ENCODE results near the gene NOD2.
A peak's percentile ranks its signal among the peaks of the same experiment; 100 is the strongest.

The NOD2 gene

DNA sequence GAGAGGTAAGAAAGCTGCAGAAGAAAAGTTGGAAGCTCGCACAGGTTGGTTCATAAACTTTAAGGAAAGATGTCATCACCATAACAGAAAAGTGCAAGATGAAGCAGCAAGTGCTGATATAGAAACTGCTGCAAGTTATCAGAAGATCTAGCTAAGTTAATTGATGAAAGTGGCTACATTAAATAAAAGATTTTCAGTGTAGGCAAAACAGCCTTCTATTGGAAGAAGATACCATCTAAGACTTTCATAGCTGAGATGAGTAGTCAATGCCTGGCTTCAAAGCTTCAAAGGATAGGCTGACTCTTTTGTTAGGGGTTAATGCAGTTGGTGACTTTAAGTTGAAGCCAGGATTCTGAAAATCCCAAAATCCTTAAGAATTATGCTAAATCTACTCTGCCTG, 72.5 kb downstream of the NOD2 start:
- DNase-seq (ENCODE audit: low read depth), result no peak
- H3K4me3 ChIP-seq (ENCODE audit: low read depth, low read length), result no peak overlapping the region
- TF ChIP-seq, protein P1, sequence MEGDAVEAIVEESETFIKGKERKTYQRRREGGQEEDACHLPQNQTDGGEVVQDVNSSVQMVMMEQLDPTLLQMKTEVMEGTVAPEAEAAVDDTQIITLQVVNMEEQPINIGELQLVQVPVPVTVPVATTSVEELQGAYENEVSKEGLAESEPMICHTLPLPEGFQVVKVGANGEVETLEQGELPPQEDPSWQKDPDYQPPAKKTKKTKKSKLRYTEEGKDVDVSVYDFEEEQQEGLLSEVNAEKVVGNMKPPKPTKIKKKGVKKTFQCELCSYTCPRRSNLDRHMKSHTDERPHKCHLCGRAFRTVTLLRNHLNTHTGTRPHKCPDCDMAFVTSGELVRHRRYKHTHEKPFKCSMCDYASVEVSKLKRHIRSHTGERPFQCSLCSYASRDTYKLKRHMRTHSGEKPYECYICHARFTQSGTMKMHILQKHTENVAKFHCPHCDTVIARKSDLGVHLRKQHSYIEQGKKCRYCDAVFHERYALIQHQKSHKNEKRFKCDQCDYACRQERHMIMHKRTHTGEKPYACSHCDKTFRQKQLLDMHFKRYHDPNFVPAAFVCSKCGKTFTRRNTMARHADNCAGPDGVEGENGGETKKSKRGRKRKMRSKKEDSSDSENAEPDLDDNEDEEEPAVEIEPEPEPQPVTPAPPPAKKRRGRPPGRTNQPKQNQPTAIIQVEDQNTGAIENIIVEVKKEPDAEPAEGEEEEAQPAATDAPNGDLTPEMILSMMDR (conservative IDR thresholded peaks at IDR 0.05; ENCODE audit: low read depth, low read length), result no peak

DNA sequence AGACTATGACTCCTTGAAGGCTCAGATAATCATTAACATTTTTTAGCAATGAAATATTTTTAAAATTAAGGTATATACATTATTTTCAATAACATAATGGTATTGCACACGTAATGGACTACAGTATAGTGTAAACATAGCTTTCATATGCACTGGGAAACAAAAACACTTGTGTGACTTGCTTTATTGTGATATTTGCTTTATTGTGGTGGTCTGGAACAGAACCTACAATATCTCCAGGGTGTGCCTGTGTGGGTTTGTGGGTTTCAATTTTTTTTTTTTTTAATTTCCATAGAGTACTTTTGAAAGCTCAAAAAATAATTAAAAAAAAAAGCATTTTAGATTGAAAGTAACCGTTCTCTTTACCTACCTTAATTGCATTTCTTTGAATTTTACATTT, 73.8 kb downstream of the NOD2 start:
- DNase-seq (ENCODE audit: low read depth), result no peak
- no peak overlapping the region for H3K4me3 ChIP-seq (ENCODE audit: low read depth, low read length)
- TF ChIP-seq, protein P1 (conservative IDR thresholded peaks at IDR 0.05; ENCODE audit: low read depth, low read length), result no peak

DNA sequence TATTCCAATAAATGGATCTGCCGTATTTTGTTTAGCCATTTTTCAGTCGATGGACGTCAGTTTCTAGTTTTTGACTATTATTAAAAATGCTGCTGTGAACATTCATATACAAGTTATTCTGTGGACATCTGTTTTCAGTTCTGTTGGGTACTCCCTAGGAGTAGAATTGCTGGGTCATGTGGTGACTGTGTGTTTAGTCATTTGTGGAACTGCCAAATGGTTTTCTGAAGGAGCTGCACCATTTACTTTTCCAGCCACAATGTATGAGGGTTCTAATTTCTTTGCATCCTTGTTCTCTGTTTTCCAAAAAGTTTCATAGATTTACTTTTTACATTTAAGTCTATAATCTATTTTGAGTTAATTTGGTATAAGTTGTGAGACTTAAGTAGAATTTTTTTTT, 78.0 kb downstream of the NOD2 start:
- no peak overlapping the region for H3K4me3 ChIP-seq (ENCODE audit: low read depth, low read length)
- TF ChIP-seq, protein P1 (conservative IDR thresholded peaks at IDR 0.05; ENCODE audit: low read depth, low read length), result no peak
- peak; percentile 24 for DNase-seq (ENCODE audit: low read depth)

DNA sequence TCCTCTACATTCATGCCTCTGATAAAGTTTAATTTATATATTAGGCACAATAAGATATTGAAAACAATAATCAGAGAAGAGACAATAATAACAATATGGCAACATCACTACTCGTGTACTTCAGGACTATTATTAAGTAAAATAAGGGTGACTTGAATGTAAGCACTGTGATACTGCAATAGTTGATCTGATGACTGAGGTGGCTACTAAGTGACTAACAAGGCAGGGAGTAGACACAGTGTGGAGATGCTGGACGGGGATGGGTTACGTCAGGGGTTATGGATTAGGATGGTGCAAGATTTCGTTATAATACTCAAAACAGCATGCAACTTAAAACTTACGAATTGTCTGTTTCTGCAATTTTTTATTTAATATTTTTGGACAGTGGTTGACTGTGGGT, 81.0 kb downstream of the NOD2 start:
- TF ChIP-seq, protein P1 (conservative IDR thresholded peaks at IDR 0.05; ENCODE audit: low read depth, low read length), result no peak
- DNase-seq (ENCODE audit: low read depth), result no peak
- no peak overlapping the region for H3K4me3 ChIP-seq (ENCODE audit: low read depth, low read length)

DNA sequence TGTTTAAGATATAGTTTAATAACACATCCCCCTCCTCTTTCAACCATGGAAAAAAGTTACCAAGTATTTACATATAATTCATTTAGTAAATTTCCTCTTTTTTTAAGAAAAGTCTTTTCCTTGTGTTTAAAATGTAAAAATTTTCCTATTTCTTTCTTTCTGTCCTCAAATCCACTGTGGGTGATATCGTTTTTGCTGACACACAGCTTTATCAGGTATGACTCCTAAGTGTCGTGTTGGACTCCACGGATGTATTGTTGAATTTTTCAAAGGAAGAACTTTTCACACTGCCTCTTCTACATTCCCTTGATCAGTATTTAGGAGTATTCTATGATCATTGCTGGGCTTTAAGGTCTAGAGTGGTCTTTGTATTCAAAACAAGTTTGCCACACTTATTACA, 81.6 kb downstream of the NOD2 start:
- TF ChIP-seq, protein P1 (conservative IDR thresholded peaks at IDR 0.05; ENCODE audit: low read depth, low read length), result no peak

DNA sequence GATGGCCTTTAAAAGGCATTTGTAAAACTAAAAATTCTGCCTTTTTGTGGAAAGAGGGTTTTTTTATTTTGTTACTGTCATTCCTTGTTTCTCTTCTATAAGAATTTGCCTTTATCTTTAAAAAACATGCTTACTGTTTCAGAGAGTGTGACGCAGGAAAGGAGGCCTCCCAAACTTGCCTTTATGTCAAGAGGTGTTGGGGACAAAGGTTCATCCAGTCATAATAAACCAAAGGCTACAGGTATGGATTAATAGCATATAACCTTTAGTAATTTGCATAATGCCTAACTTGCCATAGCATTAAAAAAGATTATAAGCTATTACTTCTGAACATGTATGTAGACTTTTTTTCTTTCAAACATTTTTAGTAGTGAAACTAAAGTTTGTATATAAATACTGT, 82.6 kb downstream of the NOD2 start:
- TF ChIP-seq, protein P1 (conservative IDR thresholded peaks at IDR 0.05; ENCODE audit: low read depth, low read length), result no peak
- no peak overlapping the region for H3K4me3 ChIP-seq (ENCODE audit: low read depth, low read length)
- no peak for DNase-seq (ENCODE audit: low read depth)

More for the DNA sequence above, 81.6 kb downstream of the NOD2 start:
- no peak for DNase-seq (ENCODE audit: low read depth)
- H3K4me3 ChIP-seq (ENCODE audit: low read depth, low read length), result no peak overlapping the region

DNA sequence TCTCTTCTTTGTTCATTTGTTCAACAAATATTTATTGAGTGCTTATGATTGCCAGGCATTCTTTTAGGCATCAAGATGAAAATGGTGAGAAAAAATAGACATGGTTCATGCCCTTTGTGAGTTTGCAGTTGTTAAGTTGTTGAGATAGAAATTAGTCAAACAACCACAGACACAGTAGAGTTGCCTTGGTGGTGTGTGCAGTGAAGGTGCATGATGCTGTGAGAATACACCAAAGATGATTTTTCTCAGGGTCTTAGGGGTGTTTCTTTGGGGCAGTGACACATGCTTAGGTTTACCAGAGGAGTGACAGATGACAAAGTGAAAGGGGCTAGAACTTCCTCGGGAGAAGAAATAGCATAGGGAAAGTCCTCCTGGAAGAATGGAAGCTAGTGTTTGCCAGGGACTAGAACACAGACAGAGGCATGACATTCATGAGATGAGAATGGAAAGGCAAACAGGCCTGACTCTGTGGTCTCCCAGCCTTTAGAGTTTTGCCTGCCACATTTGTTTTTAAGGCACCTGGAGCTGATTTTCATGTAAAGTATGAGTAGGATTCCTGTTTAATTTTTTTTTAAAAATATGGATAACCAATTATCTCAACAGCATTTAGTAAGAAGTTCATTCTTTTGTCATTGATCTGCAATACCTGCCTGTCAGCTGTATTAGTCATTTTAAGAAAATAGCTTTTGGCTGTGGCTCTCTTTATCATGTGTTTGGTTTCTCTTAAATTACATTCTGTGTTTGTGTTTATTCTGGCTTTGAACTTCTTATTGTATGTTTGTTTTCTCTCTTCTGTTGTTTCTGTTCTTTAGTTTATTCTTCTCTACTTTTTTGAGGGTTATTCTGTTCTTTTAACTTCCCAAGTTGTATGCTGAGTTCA, 85.1 kb downstream of the NOD2 start:
- TF ChIP-seq, protein P1 (conservative IDR thresholded peaks at IDR 0.05; ENCODE audit: low read depth, low read length), result no peak
- H3K4me3 ChIP-seq (ENCODE audit: low read depth, low read length), result no peak overlapping the region
- no peak for DNase-seq (ENCODE audit: low read depth)

All from choroid plexus epithelial cell (primary cell).